Fibroblast of skin of abdomen (primary cell): ENCODE data around the gene VAT1L.

Source experiments
- DNase-seq: peaks from one replicate; pipeline ENCODE4 v3.0.0-alpha.2; 2013

The VAT1L gene

DNA sequence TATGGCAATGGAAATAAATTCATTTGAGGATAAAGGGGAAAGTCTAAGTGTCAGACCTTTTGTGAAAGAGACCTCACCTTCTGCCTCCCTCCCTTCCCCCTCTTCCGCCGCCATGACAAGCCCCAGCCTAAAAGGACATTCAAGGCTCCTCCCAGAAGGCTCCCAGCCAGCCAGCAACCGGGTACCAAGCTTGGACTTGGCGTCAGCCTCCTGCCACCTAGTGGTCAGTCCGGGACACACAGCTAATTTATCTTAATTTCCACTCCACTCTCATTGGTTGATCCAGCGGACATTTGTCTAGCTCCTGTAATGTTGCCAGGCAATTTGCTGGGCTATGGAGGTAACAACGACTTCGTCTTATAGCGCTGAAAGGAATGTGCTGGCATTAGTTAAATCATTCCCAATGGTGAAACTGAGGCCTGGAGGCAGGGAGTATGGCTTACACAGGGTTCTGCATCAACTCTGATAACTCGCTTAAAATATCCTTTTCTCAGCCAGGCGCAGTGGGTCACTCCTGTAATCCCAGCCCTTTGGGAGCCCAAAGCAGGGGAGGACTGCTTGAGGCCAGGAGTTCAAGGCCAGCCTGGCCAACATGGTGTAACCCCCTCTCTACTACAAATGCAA lies 214.7 kb downstream of the VAT1L start:
- peak; percentile 85 for DNase-seq

DNA sequence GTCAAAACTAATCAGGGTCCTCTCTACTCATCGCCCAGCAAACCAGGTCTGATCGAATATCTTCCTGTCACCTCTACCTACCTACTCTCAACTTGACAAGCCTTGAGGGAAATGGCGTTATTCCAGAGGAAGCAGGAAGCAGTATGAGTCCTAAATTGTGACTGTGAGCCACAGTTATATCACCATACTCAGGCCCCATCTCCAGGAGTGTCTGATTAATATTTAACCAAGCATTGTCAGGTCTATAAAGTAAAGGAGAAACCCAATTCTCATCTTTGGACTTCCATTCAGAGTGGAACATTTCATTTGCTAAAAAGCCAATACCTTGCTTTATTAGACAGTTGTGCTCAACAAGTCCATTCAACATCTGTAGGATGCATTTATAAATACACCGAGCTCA lies 216.2 kb downstream of the VAT1L start:
- no peak for DNase-seq

DNA sequence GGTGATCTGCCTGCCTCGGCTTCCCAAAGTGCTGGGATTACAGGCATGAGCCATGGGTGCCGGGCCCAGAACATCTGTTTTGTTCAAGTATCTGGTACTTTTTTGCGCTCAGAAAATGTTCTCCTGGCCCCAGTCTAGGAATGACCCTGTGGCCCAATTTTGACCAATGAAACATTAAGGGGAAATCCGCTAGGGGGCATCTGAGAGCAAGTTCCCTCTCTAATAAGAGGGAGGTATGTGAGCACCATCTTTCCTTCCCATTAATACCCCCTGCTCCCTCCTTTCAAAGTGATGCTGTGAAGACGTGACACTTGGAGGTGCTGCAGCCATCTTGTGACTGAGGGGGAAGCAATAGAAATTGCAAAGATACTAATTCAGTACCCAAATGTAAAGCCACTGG lies 217.5 kb downstream of the VAT1L start:
- DNase-seq: no peak

DNA sequence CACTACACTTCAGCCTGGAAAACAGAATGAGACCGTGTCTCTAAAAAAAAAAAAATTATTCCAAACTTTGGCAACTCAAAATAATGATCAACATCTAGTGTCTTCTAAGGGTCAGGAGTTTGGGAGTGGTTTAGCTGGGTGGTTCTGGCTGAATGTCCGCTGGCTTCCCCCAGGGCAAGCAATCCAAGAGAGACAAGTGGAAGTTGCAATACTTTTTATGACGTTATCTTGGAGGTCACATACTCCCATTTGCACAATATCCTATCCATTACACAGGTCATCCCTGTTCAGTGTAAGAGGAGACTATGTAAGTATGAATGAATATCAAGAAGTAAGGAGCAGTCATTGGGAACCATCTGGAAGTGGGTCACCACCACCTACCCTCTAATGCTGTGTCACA lies 218.8 kb downstream of the VAT1L start:
- DNase-seq: no peak

DNA sequence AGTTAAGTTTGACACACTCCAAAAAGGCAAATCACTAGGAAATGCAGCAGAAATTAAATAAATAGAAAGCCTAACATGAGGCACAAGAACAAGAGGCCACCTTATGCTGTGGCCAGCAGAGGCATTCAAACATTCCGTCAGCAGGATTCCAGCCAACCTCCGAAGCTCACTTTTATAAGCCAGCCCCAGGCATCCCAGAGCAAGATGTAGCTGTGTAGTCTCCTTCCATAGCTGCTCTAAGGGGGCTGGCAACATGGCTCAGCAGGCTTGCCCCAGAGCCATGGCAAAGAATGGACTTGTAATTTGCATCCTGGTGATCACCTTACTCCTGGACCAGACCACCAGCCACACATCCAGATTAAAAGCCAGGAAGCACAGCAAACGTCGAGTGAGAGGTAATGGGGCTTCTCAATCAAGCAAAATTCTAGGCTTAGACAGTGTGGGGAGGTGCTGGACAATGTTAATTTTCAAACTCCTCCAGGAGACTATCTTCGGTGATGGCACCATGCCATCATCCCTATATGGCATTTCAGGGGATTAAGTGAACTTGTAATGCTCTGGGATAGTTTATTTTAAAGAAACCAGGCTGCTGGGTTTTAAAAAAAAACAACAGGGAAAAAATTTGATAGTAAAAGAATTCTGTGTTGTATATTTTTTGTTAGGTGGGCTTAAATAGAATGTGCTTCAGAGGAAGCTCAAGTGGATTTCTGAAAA lies 234.1 kb downstream of the VAT1L start, which contains the start of gene CLEC3A:
TSS of gene CLEC3A (plus strand) at position 202 of the 714 bp plus-strand sequence. CDS start at position 281, 79 bp downstream.
- DNase-seq: no peak

DNA sequence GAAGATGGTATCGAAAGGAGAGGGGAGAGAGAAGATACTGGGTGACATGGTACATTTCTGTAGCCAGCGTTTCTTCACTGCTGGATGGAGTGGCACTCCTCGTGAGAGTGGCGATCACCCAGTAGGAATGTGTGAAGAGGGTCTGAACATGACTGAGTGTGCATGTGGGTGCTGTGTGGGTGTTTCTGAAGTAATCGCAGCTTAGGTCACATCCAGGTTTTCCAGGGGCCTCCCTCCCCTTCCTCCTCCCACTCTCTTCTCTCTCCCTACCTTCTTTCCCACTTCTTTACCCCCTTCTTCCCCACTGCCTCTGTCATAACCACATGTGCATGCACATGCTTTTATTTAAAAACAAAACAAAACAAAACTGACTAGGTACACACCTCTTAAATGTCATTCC lies 235.8 kb downstream of the VAT1L start:
- no peak for DNase-seq

DNA sequence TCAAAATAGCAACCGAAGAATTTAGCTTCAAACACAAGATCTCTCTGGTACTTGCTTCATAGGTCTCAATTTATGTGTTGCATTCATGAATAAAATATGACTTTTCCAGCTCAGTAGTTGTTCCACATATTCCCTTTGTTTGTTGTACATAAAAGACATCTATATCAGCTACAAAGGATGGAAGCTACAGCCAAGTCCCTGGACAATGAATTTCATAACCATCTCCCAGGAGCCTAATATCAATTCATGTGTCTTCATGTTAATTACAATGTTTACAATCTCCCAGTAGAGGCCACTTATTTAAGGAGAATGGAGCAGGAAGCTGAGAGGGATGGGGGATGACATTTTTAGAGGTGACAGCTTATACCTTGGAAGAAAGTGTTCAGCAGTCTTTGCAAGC lies 237.3 kb downstream of the VAT1L start:
- DNase-seq: no peak

DNA sequence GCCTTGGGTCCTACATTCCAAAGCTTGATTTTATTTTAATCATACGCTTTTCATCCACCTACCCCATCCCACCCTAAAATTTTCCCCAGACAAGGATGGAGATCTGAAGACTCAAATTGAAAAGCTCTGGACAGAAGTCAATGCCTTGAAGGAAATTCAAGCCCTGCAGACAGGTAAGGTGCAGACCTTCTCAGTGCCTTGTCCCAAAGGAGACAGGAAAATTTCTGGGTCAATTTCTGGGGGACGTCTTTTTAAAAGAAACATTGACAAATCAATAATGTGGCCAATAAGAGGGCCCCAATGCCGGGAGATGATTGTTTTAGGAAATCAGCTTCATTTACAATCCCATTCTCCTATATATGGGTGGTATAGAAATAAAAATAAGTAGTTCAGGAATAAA lies 239.7 kb downstream of the VAT1L start:
- DNase-seq: no peak
